CD4-positive, alpha-beta T cell treated with Interleukin-15 for 1 hour (primary cell): Measurements from ENCODE around the gene SNX20.

Experiments
- DNase-seq: peaks from one replicate; pipeline ENCODE4 v3.0.0-alpha.2; 2020

SNX20 gene

GRCh38 chr16:50704245-50704644, 23.1 kb upstream of the SNX20 start:
- DNase-seq: no peak

- no peak for DNase-seq
Observed at GRCh38 chr16:50702725-50703124, 21.6 kb upstream of the SNX20 start.

- DNase-seq: peak; percentile 64
Observed at GRCh38 chr16:50699326-50700159, 18.4 kb upstream of the SNX20 start.

- DNase-seq: peak; percentile 43
Observed at GRCh38 chr16:50697881-50698767, 17.0 kb upstream of the SNX20 start.

GRCh38 chr16:50697421-50697715, 16.3 kb upstream of the SNX20 start:
- DNase-seq: no peak

GRCh38 chr16:50696575-50697420, 15.7 kb upstream of the SNX20 start:
- peak; percentile 92 for DNase-seq

- DNase-seq: no peak
Observed at GRCh38 chr16:50696126-50696525, 15.0 kb upstream of the SNX20 start.

GRCh38 chr16:50695017-50696000, 14.2 kb upstream of the SNX20 start:
- peak; percentile 74 for DNase-seq

GRCh38 chr16:50694206-50694605, 13.1 kb upstream of the SNX20 start:
- DNase-seq: no peak

- DNase-seq: no peak
Observed at GRCh38 chr16:50692999-50693781, 12.1 kb upstream of the SNX20 start, which contains the start of gene NOD2. TSS of gene NOD2 (plus strand) at chr16:50693606. CDS start at chr16:50699496, 5,890 bp downstream.

GRCh38 chr16:50692644-50692998, 11.5 kb upstream of the SNX20 start:
- DNase-seq: no peak

GRCh38 chr16:50690177-50690576, 9.1 kb upstream of the SNX20 start:
- no peak for DNase-seq

- no peak for DNase-seq
Observed at GRCh38 chr16:50688867-50689266, 7.8 kb upstream of the SNX20 start.

- DNase-seq: no peak
Observed at GRCh38 chr16:50688083-50688482, 7.0 kb upstream of the SNX20 start.

GRCh38 chr16:50685462-50686063, 4.5 kb upstream of the SNX20 start:
- DNase-seq: peak; percentile 56

- DNase-seq: peak; percentile 67
Observed at GRCh38 chr16:50684823-50685461, 3.8 kb upstream of the SNX20 start.

- DNase-seq: peak; percentile 80
Observed at GRCh38 chr16:50683689-50684374, 2.7 kb upstream of the SNX20 start.

- no peak for DNase-seq
Observed at GRCh38 chr16:50680556-50680893, 587 bp downstream of the SNX20 start.
